ENCODE data around the gene ZNF862. TPM values are rescaled to one million over a fixed set of nuclear protein-coding genes. Genes with fewer than 3 reads are reported as not detected.

Gene ZNF862
- total and polyA plus RNA-seq, 2 experiments from 2014 or later, result 0.94 to 2.3 TPM

DNA sequence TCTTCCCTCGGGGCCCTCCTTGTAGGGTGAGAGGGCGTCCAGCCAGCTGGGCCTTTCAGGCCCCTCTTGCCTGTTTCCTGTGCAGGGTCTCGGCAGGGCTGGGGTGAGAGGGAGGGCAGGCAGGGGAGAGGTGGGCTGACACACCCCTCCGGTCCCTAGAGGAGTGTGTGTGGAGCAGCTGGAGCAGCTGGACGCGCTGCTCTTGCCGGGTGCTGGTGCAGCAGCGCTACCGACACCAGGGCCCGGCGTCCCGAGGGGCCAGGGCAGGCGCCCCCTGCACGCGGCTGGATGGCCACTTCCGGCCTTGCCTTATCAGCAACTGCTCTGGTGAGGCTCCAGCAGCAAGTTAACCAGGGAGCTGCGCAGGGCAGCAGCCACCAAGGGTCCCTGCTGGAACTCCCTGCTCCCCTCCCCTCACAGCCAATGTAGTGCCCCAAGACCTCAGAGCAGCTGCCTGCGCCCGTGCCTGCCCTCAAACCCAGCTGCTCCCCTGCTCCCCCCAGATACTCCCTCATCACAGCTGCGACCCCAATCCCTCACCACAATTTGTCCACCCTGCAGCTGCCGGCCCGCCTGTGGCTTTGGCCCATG lies 15.7 kb upstream of the ZNF862 start:
- Histone ChIP-seq H3K4me1 (ENCODE audit: insufficient read depth) (no peaks in the 10 kb centered on the region), H3K9me2 (ENCODE audit: insufficient read depth) (no peaks in the 10 kb centered on the region), H3K79me2 (replicated peaks; ENCODE audit: insufficient read depth) (no peaks in the 10 kb centered on the region), H3K36me3 (ENCODE audit: insufficient read depth) (no peaks in the 10 kb centered on the region), H3K27me3 (ENCODE audit: insufficient read depth) (no peaks in the 10 kb centered on the region), H3F3A (replicated peaks; ENCODE audit: low read depth) (no peaks in the 10 kb centered on the region), H3K4me3 (no peak overlapping the region), H3K27ac (ENCODE audit: low read depth) (no peak overlapping the region), H2AFZ (no peak overlapping the region), H3K4me2 (no peak overlapping the region), H4K20me1 (replicated peaks; ENCODE audit: insufficient read depth) (no peaks in the 10 kb centered on the region)
- Mint-ChIP-seq H3K27ac (no peak overlapping the region), H3K9me3 (peaks cover 14% of the 10 kb centered on the region; the same call in 2 of the 3 replicates), H3K4me1 (no peaks in the 10 kb centered on the region), H3K27me3 (ENCODE audit: insufficient read depth, low read depth, poor library complexity) (peaks cover 8% of the 10 kb centered on the region), H3K36me3 (ENCODE audit: low read depth) (no peaks in the 10 kb centered on the region), H3K4me3 (no peak overlapping the region)
- no peak for DNase-seq (ENCODE audit: low spot score)
- TF ChIP-seq STAT1 (IDR thresholded peaks at IDR 0.05; ENCODE audit: unreplicated experiment) (no peak), ZNF462 (CRISPR knock-in tag; IDR thresholded peaks at IDR 0.05) (no peak), ZNF114 (CRISPR knock-in tag; IDR thresholded peaks at IDR 0.05) (no peak), POLR2AphosphoS5 (IDR thresholded peaks at IDR 0.05; ENCODE audit: low read depth) (no peak), EZH2phosphoT487 (IDR thresholded peaks at IDR 0.05; ENCODE audit: unreplicated experiment) (no peak)
- no peak for ATAC-seq

DNA sequence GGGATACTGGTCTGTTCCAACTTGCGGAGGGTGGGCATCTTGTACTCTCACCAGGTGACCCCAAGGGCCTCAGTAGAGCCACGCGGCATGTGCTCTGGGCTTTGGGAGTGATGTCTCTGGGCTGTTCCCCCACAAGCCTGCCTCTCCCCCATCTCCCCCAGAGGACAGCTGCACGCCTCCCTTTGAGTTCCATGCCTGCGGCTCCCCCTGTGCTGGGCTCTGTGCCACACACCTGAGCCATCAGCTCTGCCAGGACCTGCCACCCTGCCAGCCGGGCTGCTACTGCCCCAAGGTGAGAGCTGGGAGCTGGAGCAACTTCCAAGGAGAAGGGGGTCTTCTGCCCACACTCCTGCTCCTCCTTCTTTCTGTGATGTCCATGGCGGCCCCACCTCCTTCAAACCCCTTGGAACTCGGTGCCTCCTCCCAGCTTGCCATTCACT lies 15.0 kb upstream of the ZNF862 start:
- no peaks in the 10 kb centered on the region for H3K27me3 ChIP-seq (ENCODE audit: insufficient read depth)
- H3K4me3 Mint-ChIP-seq, result no peak overlapping the region
- peaks cover 11% of the 10 kb centered on the region for H3K27me3 Mint-ChIP-seq (ENCODE audit: insufficient read depth, low read depth, poor library complexity)
- no peaks in the 10 kb centered on the region for H3F3A ChIP-seq (replicated peaks; ENCODE audit: low read depth)
- no peaks in the 10 kb centered on the region for H3K36me3 Mint-ChIP-seq (ENCODE audit: low read depth)
- no peaks in the 10 kb centered on the region for H4K20me1 ChIP-seq (replicated peaks; ENCODE audit: insufficient read depth)
- ATAC-seq (no peak), DNase-seq (ENCODE audit: low spot score) (no peak)
- H3K27ac ChIP-seq (ENCODE audit: low read depth), result no peak overlapping the region
- no peak overlapping the region for H2AFZ ChIP-seq
- no peak overlapping the region for H3K27ac Mint-ChIP-seq
- H3K9me2 ChIP-seq (ENCODE audit: insufficient read depth), result no peaks in the 10 kb centered on the region
- no peak overlapping the region for H3K4me3 ChIP-seq
- H3K36me3 ChIP-seq (ENCODE audit: insufficient read depth), result no peaks in the 10 kb centered on the region
- no peaks in the 10 kb centered on the region for H3K4me1 Mint-ChIP-seq
- peaks cover 14% of the 10 kb centered on the region; the same call in 2 of the 3 replicates for H3K9me3 Mint-ChIP-seq
- no peaks in the 10 kb centered on the region for H3K4me1 ChIP-seq (ENCODE audit: insufficient read depth)
- no peaks in the 10 kb centered on the region for H3K79me2 ChIP-seq (replicated peaks; ENCODE audit: insufficient read depth)
- no peak overlapping the region for H3K4me2 ChIP-seq
- TF ChIP-seq EZH2 (IDR thresholded peaks at IDR 0.05; ENCODE audit: low read depth, unreplicated experiment) (no peak), STAT1 (IDR thresholded peaks at IDR 0.05; ENCODE audit: unreplicated experiment) (no peak), POLR2AphosphoS5 (IDR thresholded peaks at IDR 0.05; ENCODE audit: low read depth) (no peak), EZH2phosphoT487 (IDR thresholded peaks at IDR 0.05; ENCODE audit: unreplicated experiment) (no peak), CTCF (conservative IDR thresholded peaks at IDR 0.05; ENCODE audit: low read depth in 2 of 2) (no peak)
- TF ChIP-seq, protein P1, sequence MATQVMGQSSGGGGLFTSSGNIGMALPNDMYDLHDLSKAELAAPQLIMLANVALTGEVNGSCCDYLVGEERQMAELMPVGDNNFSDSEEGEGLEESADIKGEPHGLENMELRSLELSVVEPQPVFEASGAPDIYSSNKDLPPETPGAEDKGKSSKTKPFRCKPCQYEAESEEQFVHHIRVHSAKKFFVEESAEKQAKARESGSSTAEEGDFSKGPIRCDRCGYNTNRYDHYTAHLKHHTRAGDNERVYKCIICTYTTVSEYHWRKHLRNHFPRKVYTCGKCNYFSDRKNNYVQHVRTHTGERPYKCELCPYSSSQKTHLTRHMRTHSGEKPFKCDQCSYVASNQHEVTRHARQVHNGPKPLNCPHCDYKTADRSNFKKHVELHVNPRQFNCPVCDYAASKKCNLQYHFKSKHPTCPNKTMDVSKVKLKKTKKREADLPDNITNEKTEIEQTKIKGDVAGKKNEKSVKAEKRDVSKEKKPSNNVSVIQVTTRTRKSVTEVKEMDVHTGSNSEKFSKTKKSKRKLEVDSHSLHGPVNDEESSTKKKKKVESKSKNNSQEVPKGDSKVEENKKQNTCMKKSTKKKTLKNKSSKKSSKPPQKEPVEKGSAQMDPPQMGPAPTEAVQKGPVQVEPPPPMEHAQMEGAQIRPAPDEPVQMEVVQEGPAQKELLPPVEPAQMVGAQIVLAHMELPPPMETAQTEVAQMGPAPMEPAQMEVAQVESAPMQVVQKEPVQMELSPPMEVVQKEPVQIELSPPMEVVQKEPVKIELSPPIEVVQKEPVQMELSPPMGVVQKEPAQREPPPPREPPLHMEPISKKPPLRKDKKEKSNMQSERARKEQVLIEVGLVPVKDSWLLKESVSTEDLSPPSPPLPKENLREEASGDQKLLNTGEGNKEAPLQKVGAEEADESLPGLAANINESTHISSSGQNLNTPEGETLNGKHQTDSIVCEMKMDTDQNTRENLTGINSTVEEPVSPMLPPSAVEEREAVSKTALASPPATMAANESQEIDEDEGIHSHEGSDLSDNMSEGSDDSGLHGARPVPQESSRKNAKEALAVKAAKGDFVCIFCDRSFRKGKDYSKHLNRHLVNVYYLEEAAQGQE (IDR thresholded peaks at IDR 0.05; ENCODE audit: unreplicated experiment), result no peak
